GM13977 (cell line): ENCODE data around the gene FMN1.

Experiments
- DNase-seq: peaks from one replicate; pipeline ENCODE4 v3.0.0; 2012; ENCODE audit warnings: low spot score
- CTCF ChIP-seq: IDR thresholded peaks from 2 replicates; pipeline ENCODE4 v1.5.1; 2012; ENCODE audit warnings: mild to moderate bottlenecking, control low read depth; ENCODE audit not compliant: insufficient read depth; ENCODE audit errors: extremely low read depth, missing control alignments
- in situ Hi-C: fragments of 300-500 bp; cut with MboI; formaldehyde crosslinking; loops from one replicate; pipeline ENCODE4 v1.12.0; 2022; ENCODE audit warnings: low sequenced_read_pairs, low pct_unique_long_range_greater_than_20kb, mixed read lengths, inconsistent platforms; ENCODE audit not compliant: unreplicated experiment

FMN1 gene

DNA sequence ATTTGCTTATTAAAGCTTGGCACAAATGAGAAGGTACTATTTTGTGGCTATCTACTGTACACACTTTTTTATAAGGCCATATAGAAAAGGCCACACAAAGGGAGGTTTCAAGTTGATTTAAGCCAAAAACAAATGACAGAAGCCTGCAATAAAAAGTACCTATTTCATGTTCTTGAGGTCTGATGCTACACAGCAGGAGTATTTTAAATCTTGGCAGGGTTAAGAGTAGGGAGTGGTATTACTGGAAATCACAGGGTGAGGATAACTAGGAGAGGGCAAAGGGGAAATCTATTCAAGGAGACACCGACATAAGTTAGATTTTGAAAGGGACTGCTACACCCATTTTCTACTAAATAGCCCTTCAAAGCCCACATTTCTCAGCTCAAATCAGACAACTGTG is 330.5 kb downstream of the FMN1 start:
- no peak for TF ChIP-seq CTCF
- in situ Hi-C loops, result no loop called here
- no peak for DNase-seq

- DNase-seq, result no peak
- TF ChIP-seq CTCF, result no peak
- in situ Hi-C loops, result no loop called here
Measured at GRCh38 chr15:32861761-32862160, 332.8 kb downstream of the FMN1 start.

DNA sequence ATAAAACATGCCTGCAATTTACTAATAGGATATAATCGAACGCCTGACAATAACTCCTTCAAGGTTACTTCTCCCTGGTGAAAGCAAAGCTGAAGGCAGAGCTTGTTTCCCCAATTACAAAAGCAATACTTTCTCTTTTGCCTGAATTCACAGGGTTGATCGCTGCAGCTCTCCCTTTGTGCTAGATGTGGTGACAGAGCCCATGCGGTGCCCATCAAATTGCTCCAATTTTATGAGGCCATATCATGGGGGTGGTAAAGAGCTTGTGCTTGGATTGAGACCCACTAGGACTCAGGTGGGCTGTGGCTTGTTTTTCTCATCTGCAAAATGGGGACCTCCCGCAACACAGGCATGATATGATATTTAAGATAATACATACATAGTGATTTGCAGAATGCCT is 333.3 kb downstream of the FMN1 start:
- in situ Hi-C loops, result no loop called here
- no peak for TF ChIP-seq CTCF
- DNase-seq, result no peak

DNA sequence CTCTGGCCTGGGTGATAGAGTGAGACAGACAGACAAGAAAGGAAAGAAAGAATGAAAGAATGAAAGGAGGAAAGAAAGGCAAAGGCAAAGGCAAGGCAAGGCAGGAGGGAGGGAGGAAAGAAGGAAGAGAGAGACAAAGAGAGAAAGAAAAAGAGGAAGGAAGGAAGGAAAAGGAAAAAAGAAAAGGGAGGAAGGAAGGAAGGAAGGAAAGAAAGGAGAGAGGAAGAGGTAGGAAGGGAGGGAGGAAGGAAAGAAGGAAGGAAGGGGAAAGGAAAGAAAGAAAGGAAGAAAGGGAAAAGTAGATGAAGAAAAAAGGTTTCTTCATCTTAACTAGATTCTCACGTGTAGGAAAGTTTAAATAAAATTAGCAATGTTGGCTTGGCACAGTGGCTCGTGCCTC is 334.5 kb downstream of the FMN1 start:
- in situ Hi-C loops, result no loop called here
- DNase-seq, result no peak
- TF ChIP-seq CTCF, result no peak

DNA sequence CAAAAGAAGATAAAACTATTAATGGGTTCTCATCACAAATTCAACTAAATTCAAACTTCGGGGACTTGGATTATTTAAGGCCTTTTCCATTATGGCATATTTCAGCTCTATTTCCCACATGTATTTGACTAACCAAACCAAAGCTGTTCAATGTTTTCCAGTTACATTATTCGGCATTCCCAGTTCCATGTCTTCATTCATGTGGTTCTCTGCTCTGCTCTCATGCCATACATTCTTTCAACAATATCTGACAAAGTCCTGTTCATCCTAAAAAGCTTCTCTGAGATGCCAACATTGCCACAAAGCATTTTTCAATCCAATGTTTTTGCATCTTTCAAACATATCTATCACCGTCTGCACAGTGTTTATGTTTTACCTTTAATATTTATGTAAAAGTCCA is 335.3 kb downstream of the FMN1 start:
- TF ChIP-seq CTCF, result no peak
- in situ Hi-C loops, result no loop called here
- DNase-seq, result no peak

GRCh38 chr15:32857732-32858131 is 336.8 kb downstream of the FMN1 start:
- TF ChIP-seq CTCF, result no peak

GRCh38 chr15:32856753-32857152 is 337.8 kb downstream of the FMN1 start:
- in situ Hi-C loops, result no loop called here
- no peak for DNase-seq
- TF ChIP-seq CTCF, result no peak

More at GRCh38 chr15:32857732-32858131, 336.8 kb downstream of the FMN1 start:
- no peak for DNase-seq
- in situ Hi-C loops, result no loop called here
